ENCODE results near the gene CHMP3.

Gene CHMP3

DNA sequence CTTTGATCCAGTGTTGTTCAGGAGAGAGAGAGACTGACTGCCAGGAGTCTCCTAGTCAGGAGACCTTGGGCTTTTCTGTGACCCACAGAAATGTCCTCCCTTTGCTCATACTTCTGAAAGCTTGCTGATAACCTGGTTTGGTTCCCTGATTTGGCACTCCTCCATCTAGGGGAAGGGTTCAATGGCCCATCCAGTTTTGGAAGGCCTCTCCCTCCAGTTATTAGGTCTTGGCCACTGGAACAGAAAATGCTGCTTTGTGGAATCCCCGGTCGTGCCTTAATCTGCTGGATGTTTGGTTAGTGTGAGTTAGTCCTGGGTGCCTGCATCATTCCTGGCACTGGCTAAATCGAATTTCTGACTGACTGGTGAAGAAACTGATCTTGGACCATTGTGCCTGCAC lies 86.3 kb downstream of the CHMP3 start:
- Histone ChIP-seq H3K27me3 (ENCODE audit: insufficient read depth, poor library complexity, severe bottlenecking) (no peaks in the 10 kb centered on the region), H3K4me3 (replicated peaks; ENCODE audit: insufficient read depth, low read length) (no peak overlapping the region), H3K27ac (replicated peaks) (no peak overlapping the region)
- TF ChIP-seq REST (IDR thresholded peaks at IDR 0.05; ENCODE audit: insufficient replicate concordance, low read depth): no peak
- TF ChIP-seq SPI1 (IDR thresholded peaks at IDR 0.05; ENCODE audit: borderline replicate concordance, low read depth): no peak
- no peak for TF ChIP-seq POLR2AphosphoS5 (IDR thresholded peaks at IDR 0.05; ENCODE audit: low read depth)
- no peak for TF ChIP-seq GABPA (IDR thresholded peaks at IDR 0.05; ENCODE audit: low read depth)
- no peak for TF ChIP-seq CTCF (IDR thresholded peaks at IDR 0.05; ENCODE audit: insufficient read depth, low read length)
- no peak for DNase-seq (ENCODE audit: low read depth in 1 of 2, low spot score in 1 of 2)

DNA sequence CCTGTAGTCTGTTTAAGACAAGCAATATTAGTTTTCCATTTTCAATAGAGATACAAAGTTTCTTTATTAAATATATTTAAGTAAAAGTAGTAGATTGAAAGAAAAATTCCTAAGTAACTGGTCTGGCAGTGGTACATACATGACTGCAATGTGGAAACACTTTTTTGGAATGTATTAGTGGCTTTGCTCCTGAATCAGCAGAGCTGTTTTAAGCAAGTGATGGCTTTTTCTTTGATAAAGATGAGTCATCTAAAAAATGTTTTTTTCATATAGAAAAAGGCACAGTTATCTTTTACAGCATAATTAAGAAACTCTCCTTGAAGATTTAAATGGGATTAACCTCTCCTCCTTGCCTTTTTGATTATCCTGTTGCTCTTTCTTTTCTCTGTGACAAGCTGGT lies 87.2 kb downstream of the CHMP3 start:
- TF ChIP-seq POLR2AphosphoS5 (IDR thresholded peaks at IDR 0.05; ENCODE audit: low read depth) (no peak), SPI1 (IDR thresholded peaks at IDR 0.05; ENCODE audit: borderline replicate concordance, low read depth) (no peak), REST (IDR thresholded peaks at IDR 0.05; ENCODE audit: insufficient replicate concordance, low read depth) (no peak), GABPA (IDR thresholded peaks at IDR 0.05; ENCODE audit: low read depth) (no peak), CTCF (IDR thresholded peaks at IDR 0.05; ENCODE audit: insufficient read depth, low read length) (no peak)
- no peak overlapping the region for H3K27ac ChIP-seq (replicated peaks)
- no peak for DNase-seq (ENCODE audit: low read depth in 1 of 2, low spot score in 1 of 2)
- H3K27me3 ChIP-seq (ENCODE audit: insufficient read depth, poor library complexity, severe bottlenecking): no peaks in the 10 kb centered on the region
- H3K4me3 ChIP-seq (replicated peaks; ENCODE audit: insufficient read depth, low read length): no peak overlapping the region

- Histone ChIP-seq H3K4me3 (replicated peaks; ENCODE audit: insufficient read depth, low read length) (no peak overlapping the region), H3K27me3 (ENCODE audit: insufficient read depth, poor library complexity, severe bottlenecking) (no peaks in the 10 kb centered on the region), H3K27ac (replicated peaks) (no peak overlapping the region)
- DNase-seq (ENCODE audit: low read depth in 1 of 2, low spot score in 1 of 2): no peak
- TF ChIP-seq GABPA (IDR thresholded peaks at IDR 0.05; ENCODE audit: low read depth) (no peak), CTCF (IDR thresholded peaks at IDR 0.05; ENCODE audit: insufficient read depth, low read length) (no peak), POLR2AphosphoS5 (IDR thresholded peaks at IDR 0.05; ENCODE audit: low read depth) (no peak)
Observed at GRCh38 chr2:86471637-86472036, 91.6 kb downstream of the CHMP3 start.

- DNase-seq (ENCODE audit: low read depth in 1 of 2, low spot score in 1 of 2): no peak
- Histone ChIP-seq H3K27me3 (ENCODE audit: insufficient read depth, poor library complexity, severe bottlenecking) (no peaks in the 10 kb centered on the region), H3K4me3 (replicated peaks; ENCODE audit: insufficient read depth, low read length) (no peak overlapping the region), H3K27ac (replicated peaks) (no peak overlapping the region)
- TF ChIP-seq POLR2AphosphoS5 (IDR thresholded peaks at IDR 0.05; ENCODE audit: low read depth) (no peak), SPI1 (IDR thresholded peaks at IDR 0.05; ENCODE audit: borderline replicate concordance, low read depth) (no peak), CTCF (IDR thresholded peaks at IDR 0.05; ENCODE audit: insufficient read depth, low read length) (no peak), GABPA (IDR thresholded peaks at IDR 0.05; ENCODE audit: low read depth) (no peak), REST (IDR thresholded peaks at IDR 0.05; ENCODE audit: insufficient replicate concordance, low read depth) (no peak)
Observed at GRCh38 chr2:86470890-86471289, 92.4 kb downstream of the CHMP3 start.

All from HL-60 (cell line).